Gastroesophageal sphincter (tissue), 4 donors: ENCODE results near the gene LSM8. TPM values are rescaled to one million over a fixed set of nuclear protein-coding genes. Genes with fewer than 3 reads are reported as not detected.
"Not testable (repeated sequence)": the region's sequence is repeated elsewhere in the genome, so short reads cannot be mapped to it uniquely, and the experiment has no call there.

Source experiments
- ATAC-seq: fragments of 150-250 bp; one replicate; pipeline ENCODE4 v1.9.1; 2016; ENCODE audit warnings: mild to moderate bottlenecking, moderate library complexity
- H3K27ac ChIP-seq, 4 donors: fragments of 200-600 bp; sonication (generic) in 3 of 4; 1 replicate in 3 of 4; 2 replicates in 1 of 4; pipeline ENCODE4 v1.5.1; 2016 to 2019
- H3K27me3 ChIP-seq: fragments of 200-600 bp; sonication (generic); one replicate; pipeline ENCODE4 v1.5.1; 2019
- H3K36me3 ChIP-seq, 2 donors: fragments of 200-600 bp; sonication (generic); one replicate each; pipeline ENCODE4 v1.5.1; 2019; ENCODE audit warnings: control low read depth in 1 of 2
- H3K4me1 ChIP-seq, 3 donors: fragments of 200-600 bp; sonication (generic); 1 replicate in 2 of 3; 2 replicates in 1 of 3; pipeline ENCODE4 v1.5.1; 2016 to 2019; ENCODE audit warnings: control low read depth in 2 of 3
- H3K4me3 ChIP-seq, 2 donors: fragments of 200-600 bp; sonication (generic); one replicate each; pipeline ENCODE4 v1.5.1; 2019; ENCODE audit warnings: mild to moderate bottlenecking in 1 of 2, moderate library complexity in 1 of 2
- H3K9me3 ChIP-seq, 3 donors: fragments of 200-600 bp; sonication (generic); one replicate each; pipeline ENCODE4 v1.5.1; 2017 to 2019; ENCODE audit warnings: control low read depth in 2 of 3
- CTCF ChIP-seq, 4 experiments: fragments of 200-600 bp in 2 of 4; fragments of 450-650 bp in 2 of 4; sonication (generic) in 1 of 4; IDR thresholded peaks; one replicate each; pipeline ENCODE4 v1.5.1; 2017 to 2019; ENCODE audit warnings: antibody characterized with exemption in 4 of 4, mild to moderate bottlenecking in 2 of 4, moderate library complexity in 2 of 4
- EP300 ChIP-seq: sonication (generic); formaldehyde crosslinking; IDR thresholded peaks from one replicate; pipeline ENCODE4 v1.6.1; 2017; ENCODE audit warnings: antibody characterized with exemption, mild to moderate bottlenecking
- POLR2A ChIP-seq, 2 donors: fragments of 450-650 bp; IDR thresholded peaks; one replicate each; pipeline ENCODE4 v1.6.1; 2017; ENCODE audit warnings: antibody characterized with exemption in 2 of 2, mild to moderate bottlenecking in 2 of 2, moderate library complexity in 1 of 2
- POLR2AphosphoS5 ChIP-seq: sonication (generic); formaldehyde crosslinking; IDR thresholded peaks from one replicate; pipeline ENCODE4 v1.6.1; 2017; ENCODE audit warnings: antibody characterized with exemption
- WGBS, 2 donors: methylation state at CpG; one replicate each; pipeline ENCODE4 v1.1.5; 2018; ENCODE audit warnings: low coverage in 1 of 2; 5-methylcytosine and 5-hydroxymethylcytosine counted together
- total RNA-seq, 4 donors: library from RNA; depleted of rRNA; stranded (reverse); fragments of >200 nt; gene quantifications; one replicate each; pipeline ENCODE4 v1.1.0, GENCODE V29; 2016

Gene LSM8
- total RNA-seq, 4 donors from 2014 or later = 18.6 to 38.6 (median 28.9) TPM

GRCh38 chr7:118232837-118233236 is 48.9 kb downstream of the LSM8 start:
- Histone ChIP-seq H3K36me3 (no peaks in the 10 kb centered on the region), H3K9me3 (no peaks in the 10 kb centered on the region), H3K27ac (no peak overlapping the region), H3K4me1 (no peaks in the 10 kb centered on the region), H3K27me3 (no peaks in the 10 kb centered on the region), H3K4me3 (no peak overlapping the region)
- TF ChIP-seq EP300 (no peak), POLR2AphosphoS5 (no peak), POLR2A (IDR thresholded peaks at IDR 0.05) (no peak), CTCF (IDR thresholded peaks at IDR 0.05) (no peak)
- WGBS, 2 donors = 78 to 94% methylated on average over 1 of the region's 1 CpG
- no peak for ATAC-seq

- Histone ChIP-seq H3K4me3 (no peak overlapping the region), H3K27ac (no peak overlapping the region), H3K27me3 (no peaks in the 10 kb centered on the region), H3K9me3 (no peaks in the 10 kb centered on the region), H3K4me1 (no peaks in the 10 kb centered on the region), H3K36me3 (no peaks in the 10 kb centered on the region)
- no peak for TF ChIP-seq CTCF (IDR thresholded peaks at IDR 0.05)
- TF ChIP-seq EP300 = no peak
- no peak for TF ChIP-seq POLR2A (IDR thresholded peaks at IDR 0.05)
- no peak for TF ChIP-seq POLR2AphosphoS5
- ATAC-seq = no peak
- WGBS, 2 donors = 67 to 100% methylated on average over 1 of the region's 1 CpG
Observed at GRCh38 chr7:118233799-118234198, 49.8 kb downstream of the LSM8 start.

- no peak overlapping the region for H3K4me3 ChIP-seq
- H3K9me3 ChIP-seq = no peaks in the 10 kb centered on the region
- no peaks in the 10 kb centered on the region for H3K27me3 ChIP-seq
- TF ChIP-seq POLR2AphosphoS5 (no peak), POLR2A (IDR thresholded peaks at IDR 0.05) (no peak), EP300 (no peak), CTCF (IDR thresholded peaks at IDR 0.05) (no peak)
- H3K4me1 ChIP-seq = no peaks in the 10 kb centered on the region
- H3K36me3 ChIP-seq = no peaks in the 10 kb centered on the region
- ATAC-seq = no peak
- H3K27ac ChIP-seq = no peak overlapping the region
- WGBS, 2 donors = 93% methylated on average over 3 of the region's 3 CpGs; no CpG with 5 or more reads in 1 of the 2 donors
Observed at GRCh38 chr7:118239014-118239413, 55.0 kb downstream of the LSM8 start.

- H3K36me3 ChIP-seq, H3K4me1 ChIP-seq, H3K9me3 ChIP-seq, H3K4me3 ChIP-seq, H3K27ac ChIP-seq, ATAC-seq, H3K27me3 ChIP-seq: not testable (repeated sequence)
- 100% methylated on average over 2 of the region's 2 CpGs; no CpG with 5 or more reads in 1 of the 2 donors for WGBS, 2 donors
Observed at GRCh38 chr7:118240320-118240719, 56.4 kb downstream of the LSM8 start.

Other genes starting within 250 kb of the LSM8 start
- 1 to 10 TPM in 3 of 4 donors, not detected in 1; 1.5 to 3.0 (median 2.9) TPM for gene ANKRD7, start 40.5 kb downstream of the LSM8 start, total RNA-seq